SK-N-SH (cell line): ENCODE measurements around the gene HOXC6. TPM values are rescaled to one million over a fixed set of nuclear protein-coding genes. Genes with fewer than 3 reads are reported as not detected.

ENCODE experiments used
- CTCF ChIA-PET: fragments of 300-600, 350-600 bp; formaldehyde crosslinking; extraction: SDS; loops from one replicate; lab custom pipeline; 2021; lab: Yijun Ruan, JAX
- POLR2A ChIA-PET: fragments of 350-600 bp; sonication (Branson Sonifier 250); formaldehyde crosslinking; extraction: SDS; loops from one replicate; lab custom pipeline; 2020; ENCODE audit warnings: antibody characterized with exemption, inconsistent platforms; lab: Yijun Ruan, JAX
- DNase-seq: peaks from one replicate; pipeline ENCODE4 v3.0.0; 2012
- H2AFZ ChIP-seq: fragments of 200-600 bp; sonication (generic); 2 replicates; pipeline ENCODE4 v1.8.1; 2016; ENCODE audit warnings: antibody characterized with exemption, mild to moderate bottlenecking, low read depth
- H3F3A ChIP-seq: fragments of 200-600 bp; sonication (generic); replicated peaks from 2 replicates; pipeline ENCODE3; 2016; ENCODE audit warnings: antibody characterized with exemption, mild to moderate bottlenecking; ENCODE audit not compliant: insufficient read depth
- H3K27ac ChIP-seq, 2 experiments: fragments of 200-500 bp in 1 of 2; fragments of 200-600 bp in 1 of 2; sonication (Bioruptor generic) in 1 of 2; sonication (generic), shearing (Covaris generic) in 1 of 2; 2 replicates each; pipeline versions ENCODE4 v1.5.1 to v1.6.1; 2014 to 2016; ENCODE audit warnings: low read depth in 2 of 2, inconsistent platforms in 1 of 2, low read length in 1 of 2, mild to moderate bottlenecking in 1 of 2, mixed read lengths in 1 of 2
- H3K27me3 ChIP-seq: fragments of 200-600 bp; sonication (generic), shearing (Covaris generic); 2 replicates; pipeline ENCODE4 v1.6.1; 2016; ENCODE audit warnings: mixed run types; ENCODE audit not compliant: insufficient read depth
- H3K36me3 ChIP-seq, 2 experiments: fragments of 200-500 bp in 1 of 2; fragments of 200-600 bp in 1 of 2; sonication (Bioruptor generic) in 1 of 2; sonication (generic) in 1 of 2; replicated peaks in 1 of 2; 2 replicates each; pipeline versions ENCODE3 to v1.5.1; 2014 to 2016; ENCODE audit warnings: low read length in 1 of 2, mild to moderate bottlenecking in 1 of 2; ENCODE audit not compliant: insufficient read depth in 2 of 2, control insufficient read depth in 1 of 2
- H3K4me1 ChIP-seq, 2 experiments: fragments of 200-500 bp in 1 of 2; fragments of 200-600 bp in 1 of 2; sonication (Bioruptor generic) in 1 of 2; sonication (generic), shearing (Covaris generic) in 1 of 2; 2 replicates each; pipeline versions ENCODE4 v1.5.1 to v1.6.1; 2014 to 2016; ENCODE audit warnings: low read depth in 1 of 2, low read length in 1 of 2, mixed run types in 1 of 2; ENCODE audit not compliant: insufficient read depth in 2 of 2, control insufficient read depth in 1 of 2
- H3K4me2 ChIP-seq: fragments of 200-600 bp; sonication (generic), shearing (Covaris generic); 2 replicates; pipeline ENCODE4 v1.6.1; 2017; ENCODE audit warnings: mixed run types
- H3K4me3 ChIP-seq, 2 experiments: fragments of 200-500 bp in 1 of 2; fragments of 200-600 bp in 1 of 2; sonication (Bioruptor generic) in 1 of 2; sonication (generic), shearing (Covaris generic) in 1 of 2; 2 replicates each; pipeline versions ENCODE4 v1.5.1 to v1.8.1; 2014 to 2016; ENCODE audit warnings: low read depth in 2 of 2, inconsistent platforms in 1 of 2, low read length in 1 of 2, mild to moderate bottlenecking in 1 of 2, mixed read lengths in 1 of 2, moderate library complexity in 1 of 2
- H3K79me2 ChIP-seq: fragments of 200-600 bp; sonication (generic); 2 replicates; pipeline ENCODE4 v1.8.1; 2017; ENCODE audit warnings: mild to moderate bottlenecking; ENCODE audit not compliant: insufficient read depth
- H3K9ac ChIP-seq: fragments of 200-600 bp; sonication (generic); 2 replicates; pipeline ENCODE4 v1.6.1; 2017; ENCODE audit warnings: mixed run types
- H3K9me2 ChIP-seq: fragments of 200-600 bp; sonication (generic); 2 replicates; pipeline ENCODE4 v1.6.1; 2017; ENCODE audit warnings: mixed run types
- H3K9me3 ChIP-seq: fragments of 200-600 bp; sonication (generic); 2 replicates; pipeline ENCODE4 v1.6.1; 2017; ENCODE audit warnings: mixed run types, mild to moderate bottlenecking, moderate library complexity
- H4K20me1 ChIP-seq: fragments of 200-600 bp; sonication (generic); 2 replicates; pipeline ENCODE4 v1.6.1; 2017; ENCODE audit warnings: mild to moderate bottlenecking, mixed run types; ENCODE audit not compliant: insufficient read depth
- CHD2 ChIP-seq: fragments of 150-350 bp; IDR thresholded peaks from 2 replicates; pipeline ENCODE4 v1.6.1; 2018; ENCODE audit warnings: low read length; ENCODE audit not compliant: partially characterized antibody
- ELF1 ChIP-seq: IDR thresholded peaks from 2 replicates; pipeline ENCODE4 v1.4.0; 2012
- JUND ChIP-seq: IDR thresholded peaks from 2 replicates; pipeline ENCODE4 v1.4.0; 2012
- MAX ChIP-seq: IDR thresholded peaks from 2 replicates; pipeline ENCODE4 v1.4.0; 2012; ENCODE audit warnings: low read depth
- MXI1 ChIP-seq: IDR thresholded peaks from 2 replicates; pipeline ENCODE4 v1.6.1; 2012; ENCODE audit warnings: mild to moderate bottlenecking, low read depth, low read length, improper control_type of control experiment
- NRF1 ChIP-seq: IDR thresholded peaks from 2 replicates; pipeline ENCODE4 v1.6.1; 2012; ENCODE audit warnings: low read depth, mild to moderate bottlenecking, low read length
- POLR2AphosphoS5 ChIP-seq: IDR thresholded peaks from 2 replicates; pipeline ENCODE4 v1.6.1; 2012; ENCODE audit warnings: low read depth, low read length
- RFX5 ChIP-seq: IDR thresholded peaks from 2 replicates; pipeline ENCODE4 v1.6.1; 2012; ENCODE audit warnings: mild to moderate bottlenecking, improper control_type of control experiment, low read length
- RXRA ChIP-seq: IDR thresholded peaks from 2 replicates; pipeline ENCODE4 v1.4.0; 2012; ENCODE audit warnings: low read depth, mild to moderate bottlenecking, borderline replicate concordance
- SIN3A ChIP-seq: IDR thresholded peaks from 2 replicates; pipeline ENCODE4 v1.6.1; 2012; ENCODE audit warnings: low read depth, mild to moderate bottlenecking, low read length, moderate library complexity, borderline replicate concordance
- SMC3 ChIP-seq: IDR thresholded peaks from 2 replicates; pipeline ENCODE4 v1.6.1; 2012; ENCODE audit warnings: low read depth, low read length, improper control_type of control experiment
- TCF12 ChIP-seq: IDR thresholded peaks from 2 replicates; pipeline ENCODE4 v1.4.0; 2012
- TEAD4 ChIP-seq: IDR thresholded peaks from 2 replicates; pipeline ENCODE4 v1.4.0; 2012; ENCODE audit warnings: mild to moderate bottlenecking, borderline replicate concordance; ENCODE audit not compliant: insufficient read depth
- USF1 ChIP-seq: IDR thresholded peaks from 2 replicates; pipeline ENCODE4 v1.4.0; 2012; ENCODE audit warnings: low read depth, borderline replicate concordance
- WGBS: methylation state at CpG from one replicate; pipeline ENCODE4 v1.1.6; 2017; ENCODE audit warnings: low lambda C conversion rate; 5-methylcytosine and 5-hydroxymethylcytosine counted together
- polyA plus RNA-seq, 3 experiments: library from polyadenylated mRNA; depleted of rRNA; stranded (reverse); fragments of >200 nt; gene quantifications; 2 replicates each; pipeline ENCODE4 v1.2.3, GENCODE V29; 2012
- TF ChIP-seq, protein P1 (sequence below): fragments of 150-350 bp; IDR thresholded peaks from 2 replicates; pipeline ENCODE4 v1.6.1; 2016; ENCODE audit warnings: mild to moderate bottlenecking, low read depth, low read length
- TF ChIP-seq, protein P2 (sequence below): IDR thresholded peaks from 2 replicates; pipeline ENCODE4; 2012
- TF ChIP-seq, protein P3 (sequence below): IDR thresholded peaks from 2 replicates; pipeline ENCODE4 v1.4.0; 2012; ENCODE audit warnings: low read depth, borderline replicate concordance

Gene HOXC6
- polyA plus RNA-seq, 1 of the 3 experiments (the other 2 are of a cell fraction) = 9.1 TPM

GRCh38 chr12:54051026-54051842 lies 23.0 kb downstream of the HOXC6 start:
- H3K79me2 ChIP-seq = peaks cover 21% of the 10 kb centered on the region
- no peaks in the 10 kb centered on the region for H4K20me1 ChIP-seq
- no peaks in the 10 kb centered on the region for H3K36me3 ChIP-seq
- H3K4me3 ChIP-seq = no peak overlapping the region
- H3F3A ChIP-seq = peaks cover 5% of the 10 kb centered on the region
- WGBS = 94% methylated on average over 12 of the region's 12 CpGs
- POLR2A ChIA-PET = interaction anchor here (3.4 to 3.6 kb wide), 2 partner anchors 16 to 19 kb away, joined by 18 to 25 read pairs; partner anchors contain the start of gene HOXC5
- H3K4me2 ChIP-seq = no peak overlapping the region
- peaks cover 15 to 17% of the 10 kb centered on the region in 2 experiments; a peak in 3 of 4 replicates for H3K4me1 ChIP-seq
- CTCF ChIA-PET = interaction anchor here (0.9 to 3.6 kb wide), 8 partner anchors 10 to 163 kb away, joined by 3 to 21 read pairs (median 5); no protein-coding TSS in a partner anchor
- no peak for DNase-seq
- no peaks in the 10 kb centered on the region for H3K9me3 ChIP-seq
- H3K9me2 ChIP-seq = no peaks in the 10 kb centered on the region
- TF ChIP-seq MXI1 (no peak), POLR2AphosphoS5 (no peak), RXRA (no peak), MAX (no peak), JUND (no peak), TEAD4 (no peak), USF1 (no peak), ELF1 (no peak), NRF1 (no peak), CHD2 (no peak), RFX5 (no peak), TCF12 (no peak), SIN3A (no peak), SMC3 (no peak)
- TF ChIP-seq, protein P1, sequence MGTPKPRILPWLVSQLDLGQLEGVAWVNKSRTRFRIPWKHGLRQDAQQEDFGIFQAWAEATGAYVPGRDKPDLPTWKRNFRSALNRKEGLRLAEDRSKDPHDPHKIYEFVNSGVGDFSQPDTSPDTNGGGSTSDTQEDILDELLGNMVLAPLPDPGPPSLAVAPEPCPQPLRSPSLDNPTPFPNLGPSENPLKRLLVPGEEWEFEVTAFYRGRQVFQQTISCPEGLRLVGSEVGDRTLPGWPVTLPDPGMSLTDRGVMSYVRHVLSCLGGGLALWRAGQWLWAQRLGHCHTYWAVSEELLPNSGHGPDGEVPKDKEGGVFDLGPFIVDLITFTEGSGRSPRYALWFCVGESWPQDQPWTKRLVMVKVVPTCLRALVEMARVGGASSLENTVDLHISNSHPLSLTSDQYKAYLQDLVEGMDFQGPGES = no peak
- TF ChIP-seq, protein P2, sequence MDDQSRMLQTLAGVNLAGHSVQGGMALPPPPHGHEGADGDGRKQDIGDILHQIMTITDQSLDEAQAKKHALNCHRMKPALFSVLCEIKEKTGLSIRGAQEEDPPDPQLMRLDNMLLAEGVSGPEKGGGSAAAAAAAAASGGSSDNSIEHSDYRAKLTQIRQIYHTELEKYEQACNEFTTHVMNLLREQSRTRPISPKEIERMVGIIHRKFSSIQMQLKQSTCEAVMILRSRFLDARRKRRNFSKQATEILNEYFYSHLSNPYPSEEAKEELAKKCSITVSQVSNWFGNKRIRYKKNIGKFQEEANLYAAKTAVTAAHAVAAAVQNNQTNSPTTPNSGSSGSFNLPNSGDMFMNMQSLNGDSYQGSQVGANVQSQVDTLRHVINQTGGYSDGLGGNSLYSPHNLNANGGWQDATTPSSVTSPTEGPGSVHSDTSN = no peak
- TF ChIP-seq, protein P3, sequence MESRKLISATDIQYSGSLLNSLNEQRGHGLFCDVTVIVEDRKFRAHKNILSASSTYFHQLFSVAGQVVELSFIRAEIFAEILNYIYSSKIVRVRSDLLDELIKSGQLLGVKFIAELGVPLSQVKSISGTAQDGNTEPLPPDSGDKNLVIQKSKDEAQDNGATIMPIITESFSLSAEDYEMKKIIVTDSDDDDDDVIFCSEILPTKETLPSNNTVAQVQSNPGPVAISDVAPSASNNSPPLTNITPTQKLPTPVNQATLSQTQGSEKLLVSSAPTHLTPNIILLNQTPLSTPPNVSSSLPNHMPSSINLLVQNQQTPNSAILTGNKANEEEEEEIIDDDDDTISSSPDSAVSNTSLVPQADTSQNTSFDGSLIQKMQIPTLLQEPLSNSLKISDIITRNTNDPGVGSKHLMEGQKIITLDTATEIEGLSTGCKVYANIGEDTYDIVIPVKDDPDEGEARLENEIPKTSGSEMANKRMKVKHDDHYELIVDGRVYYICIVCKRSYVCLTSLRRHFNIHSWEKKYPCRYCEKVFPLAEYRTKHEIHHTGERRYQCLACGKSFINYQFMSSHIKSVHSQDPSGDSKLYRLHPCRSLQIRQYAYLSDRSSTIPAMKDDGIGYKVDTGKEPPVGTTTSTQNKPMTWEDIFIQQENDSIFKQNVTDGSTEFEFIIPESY = no peak
- no peak overlapping the region for H3K9ac ChIP-seq
- H3K27ac ChIP-seq = no peak overlapping the region
- no peaks in the 10 kb centered on the region for H3K27me3 ChIP-seq
- H2AFZ ChIP-seq = no peak overlapping the region
